Keratinocyte (primary cell): ENCODE data around the gene NAT9. TPM values are rescaled to one million over a fixed set of nuclear protein-coding genes. Genes with fewer than 3 reads are reported as not detected.
A peak's percentile ranks its signal among the peaks of the same experiment; 100 is the strongest.

Experiments
- DNase-seq: peaks from one replicate; pipeline ENCODE4 v3.0.0-alpha.2; 2011; ENCODE audit warnings: low read depth, missing footprints, low spot score
- FAIRE-seq: peaks from 2 replicates; lab custom pipeline; 2011; peaks lifted over from hg19 to GRCh38; lab: Jason Lieb, UNC
- H2AFZ ChIP-seq: 2 replicates; pipeline ENCODE4 v1.6.0; 2012; ENCODE audit warnings: low read length, control low read depth, inconsistent platforms; ENCODE audit not compliant: control insufficient read depth
- H3K27ac ChIP-seq: 2 replicates; pipeline ENCODE4 v1.5.1; 2011; ENCODE audit warnings: low read length; ENCODE audit not compliant: control insufficient read depth, insufficient read depth
- H3K27me3 ChIP-seq: 3 replicates; pipeline ENCODE4 v1.6.0; 2011; ENCODE audit warnings: low read length; ENCODE audit not compliant: control insufficient read depth, insufficient read depth; ENCODE audit errors: extremely low read depth
- H3K36me3 ChIP-seq, 2 experiments: 2 replicates in 1 of 2; 3 replicates in 1 of 2; pipeline ENCODE4 v1.5.1; 2011; ENCODE audit warnings: low read length in 2 of 2, mild to moderate bottlenecking in 1 of 2; ENCODE audit not compliant: control insufficient read depth in 2 of 2, insufficient read depth in 2 of 2; ENCODE audit errors: extremely low read depth in 1 of 2
- H3K4me1 ChIP-seq: 3 replicates; pipeline ENCODE4 v1.5.1; 2011; ENCODE audit warnings: low read length; ENCODE audit not compliant: control insufficient read depth, insufficient read depth; ENCODE audit errors: extremely low read depth
- H3K4me2 ChIP-seq: 3 replicates; pipeline ENCODE4 v1.6.0; 2011; ENCODE audit warnings: low read depth, low read length; ENCODE audit not compliant: control insufficient read depth, insufficient read depth; ENCODE audit errors: extremely low read depth
- H3K4me3 ChIP-seq, 3 experiments: fragments of 200-600 bp in 1 of 3; sonication (generic) in 1 of 3; 2 replicates in 2 of 3; 3 replicates in 1 of 3; pipeline ENCODE4 v1.5.1; 2011 to 2016; ENCODE audit warnings: low read length in 3 of 3, mild to moderate bottlenecking in 3 of 3, control low read depth in 2 of 3, inconsistent platforms in 1 of 3, low read depth in 1 of 3, mixed read lengths in 1 of 3, mixed run types in 1 of 3, moderate library complexity in 1 of 3; ENCODE audit not compliant: control insufficient read depth in 2 of 3, insufficient read depth in 2 of 3; ENCODE audit errors: extremely low read depth in 1 of 3
- H3K79me2 ChIP-seq: 2 replicates; pipeline ENCODE4 v1.6.0; 2012; ENCODE audit warnings: low read length; ENCODE audit not compliant: control insufficient read depth, insufficient read depth
- H3K9ac ChIP-seq: 3 replicates; pipeline ENCODE4 v1.6.0; 2011; ENCODE audit warnings: low read length; ENCODE audit not compliant: control insufficient read depth, insufficient read depth; ENCODE audit errors: extremely low read depth
- H3K9me1 ChIP-seq: 3 replicates; pipeline ENCODE4 v1.6.0; 2011; ENCODE audit warnings: low read length; ENCODE audit not compliant: control insufficient read depth, insufficient read depth; ENCODE audit errors: extremely low read depth
- H3K9me3 ChIP-seq: 2 replicates; pipeline ENCODE4 v1.5.1; 2012; ENCODE audit warnings: low read depth, low read length; ENCODE audit not compliant: control insufficient read depth
- H4K20me1 ChIP-seq: 3 replicates; pipeline ENCODE4 v1.6.0; 2011; ENCODE audit warnings: low read length; ENCODE audit not compliant: control insufficient read depth, insufficient read depth; ENCODE audit errors: extremely low read depth
- CTCF ChIP-seq, 3 experiments: IDR thresholded peaks in 1 of 3; conservative IDR thresholded peaks in 1 of 3; optimal IDR thresholded peaks in 1 of 3; 2 replicates in 2 of 3; 3 replicates in 1 of 3; pipeline versions ENCODE3 to v1.5.1; 2011; ENCODE audit warnings: low read length in 3 of 3, mild to moderate bottlenecking in 3 of 3, moderate library complexity in 2 of 3, control low read depth in 1 of 3, inconsistent platforms in 1 of 3; ENCODE audit not compliant: insufficient read depth in 2 of 3; ENCODE audit errors: extremely low read depth in 1 of 3
- EZH2 ChIP-seq: IDR thresholded peaks from one replicate; pipeline ENCODE4 v1.6.1; 2012; ENCODE audit warnings: inconsistent platforms, mild to moderate bottlenecking, low read length, moderate library complexity
- dilution Hi-C: fragments of 300-500 bp; cut with MboI; formaldehyde crosslinking; loops from one replicate; pipeline ENCODE4 v1.7.0; 2020; ENCODE audit warnings: low sequenced_read_pairs; ENCODE audit not compliant: extremely low pct_ligation_motif_present
- polyA plus RNA-seq, 5 experiments: library from polyadenylated mRNA; depleted of rRNA in 3 of 5; stranded (reverse) in 3 of 5; stranded (forward) in 1 of 5; unstranded in 1 of 5; fragments of >200 nt; gene quantifications; 1 replicate in 1 of 5; 2 replicates in 3 of 5; 3 replicates in 1 of 5; pipeline versions ENCODE4 v1.2.1 to v1.2.3, GENCODE V29; 2011 to 2012; ENCODE audit warnings: missing spikeins in 2 of 5, low read depth in 1 of 5, low replicate concordance in 1 of 5

NAT9 gene
- polyA plus RNA-seq, 1 donor (not counting 4 experiments of a cell fraction or from before 2014, with no cell fraction given) = 34.6 TPM

- Histone ChIP-seq H3K9me1 (peaks cover 5% of the 10 kb centered on the region), H3K9me3 (no peaks in the 10 kb centered on the region), H3K4me3 (peak overlapping the region; percentile 81 to 93 (median 88)), H2AFZ (no peak overlapping the region), H3K27ac (no peak overlapping the region), H4K20me1 (no peaks in the 10 kb centered on the region), H3K27me3 (no peaks in the 10 kb centered on the region), H3K4me2 (peak overlapping the region; percentile 95), H3K4me1 (peaks cover 16% of the 10 kb centered on the region), H3K36me3 (no peaks in the 10 kb centered on the region), H3K9ac (peak overlapping the region; percentile 73), H3K79me2 (peaks cover 52% of the 10 kb centered on the region)
- dilution Hi-C loops = no loop called here
- no peak for DNase-seq
- TF ChIP-seq CTCF (optimal IDR thresholded peaks at IDR 0.05 in 1 of 3, IDR thresholded peaks at IDR 0.05 in 1 of 3, conservative IDR thresholded peaks at IDR 0.05 in 1 of 3; ENCODE audit: extremely low read depth in 1 of 3, insufficient read depth in 2 of 3, low read length in 3 of 3) (no peak), EZH2 (no peak)
- FAIRE-seq = no peak
Observed at GRCh38 chr17:74750039-74750326, 26.2 kb downstream of the NAT9 start.

- H3K79me2 ChIP-seq = peaks cover 48% of the 10 kb centered on the region
- H2AFZ ChIP-seq = peak overlapping the region; percentile 62
- peak overlapping the region; percentile 95 for H3K4me2 ChIP-seq
- no peaks in the 10 kb centered on the region for H3K9me3 ChIP-seq
- FAIRE-seq (no peak), DNase-seq (no peak)
- H3K9me1 ChIP-seq = peaks cover 5% of the 10 kb centered on the region
- H3K9ac ChIP-seq = peak overlapping the region; percentile 73
- TF ChIP-seq CTCF (optimal IDR thresholded peaks at IDR 0.05 in 1 of 3, IDR thresholded peaks at IDR 0.05 in 1 of 3, conservative IDR thresholded peaks at IDR 0.05 in 1 of 3; ENCODE audit: extremely low read depth in 1 of 3, insufficient read depth in 2 of 3, low read length in 3 of 3) (no peak), EZH2 (no peak)
- H3K27ac ChIP-seq = peak overlapping the region; percentile 58
- peaks cover 20% of the 10 kb centered on the region for H3K4me1 ChIP-seq
- H4K20me1 ChIP-seq = no peaks in the 10 kb centered on the region
- peak overlapping the region; percentile 81 to 93 (median 88) for H3K4me3 ChIP-seq
- no peaks in the 10 kb centered on the region for H3K36me3 ChIP-seq
- dilution Hi-C loops = no loop called here
- H3K27me3 ChIP-seq = no peaks in the 10 kb centered on the region
Observed at GRCh38 chr17:74749279-74750038, 26.7 kb downstream of the NAT9 start.
